Measurements from ENCODE around the gene KCNK6.

Gene KCNK6

DNA sequence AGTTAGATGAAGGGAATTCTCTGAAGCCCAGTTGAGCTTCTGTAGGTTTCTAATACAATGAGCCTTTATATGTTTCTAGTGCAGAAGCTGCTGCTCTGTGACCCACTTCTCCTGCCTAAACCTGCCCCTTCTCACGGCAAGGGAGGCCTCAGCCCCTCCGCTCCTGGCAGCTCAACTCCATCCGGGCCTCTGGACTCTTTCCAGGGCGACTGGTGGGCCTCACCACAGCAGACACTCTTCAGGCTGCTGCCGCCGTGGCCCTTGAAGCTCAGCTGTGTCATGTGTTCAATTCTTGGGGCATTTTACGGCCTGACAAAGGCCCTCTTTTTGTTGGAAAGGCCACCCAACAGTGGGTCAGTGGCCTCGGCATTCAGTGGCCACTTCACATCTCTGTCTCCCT, 25.6 kb upstream of the KCNK6 start:
- no peaks in the 10 kb centered on the region for H4K20me1 ChIP-seq (ENCODE audit: insufficient read depth, low read length)
- H2AFZ ChIP-seq (ENCODE audit: low read depth, low read length): no peak overlapping the region
- DNase-seq (no peak), ATAC-seq (ENCODE audit: insufficient read depth, low read depth) (no peak)
- H3K9me3 ChIP-seq (ENCODE audit: insufficient read depth, low read length, severe bottlenecking): no peaks in the 10 kb centered on the region
- no peak overlapping the region for H3K4me3 ChIP-seq (ENCODE audit: low read depth in 1 of 2, low read length in 2 of 2)
- no peaks in the 10 kb centered on the region for H3K4me1 ChIP-seq (ENCODE audit: insufficient read depth, low read length)
- H3K27ac ChIP-seq (ENCODE audit: low read length): no peak overlapping the region
- H3K9ac ChIP-seq (ENCODE audit: low read depth, low read length): no peak overlapping the region
- H3K79me2 ChIP-seq (ENCODE audit: insufficient read depth, low read length): no peaks in the 10 kb centered on the region
- no peaks in the 10 kb centered on the region for H3K27me3 ChIP-seq (ENCODE audit: insufficient read depth, low read length, poor library complexity)
- H3K36me3 ChIP-seq (ENCODE audit: insufficient read depth, low read length): no peaks in the 10 kb centered on the region
- H3K4me2 ChIP-seq (ENCODE audit: insufficient read depth, low read length): no peak overlapping the region
- no peak for TF ChIP-seq EZH2 (IDR thresholded peaks at IDR 0.05; ENCODE audit: borderline replicate concordance, low read depth, low read length, severe bottlenecking)
- TF ChIP-seq, protein P1, sequence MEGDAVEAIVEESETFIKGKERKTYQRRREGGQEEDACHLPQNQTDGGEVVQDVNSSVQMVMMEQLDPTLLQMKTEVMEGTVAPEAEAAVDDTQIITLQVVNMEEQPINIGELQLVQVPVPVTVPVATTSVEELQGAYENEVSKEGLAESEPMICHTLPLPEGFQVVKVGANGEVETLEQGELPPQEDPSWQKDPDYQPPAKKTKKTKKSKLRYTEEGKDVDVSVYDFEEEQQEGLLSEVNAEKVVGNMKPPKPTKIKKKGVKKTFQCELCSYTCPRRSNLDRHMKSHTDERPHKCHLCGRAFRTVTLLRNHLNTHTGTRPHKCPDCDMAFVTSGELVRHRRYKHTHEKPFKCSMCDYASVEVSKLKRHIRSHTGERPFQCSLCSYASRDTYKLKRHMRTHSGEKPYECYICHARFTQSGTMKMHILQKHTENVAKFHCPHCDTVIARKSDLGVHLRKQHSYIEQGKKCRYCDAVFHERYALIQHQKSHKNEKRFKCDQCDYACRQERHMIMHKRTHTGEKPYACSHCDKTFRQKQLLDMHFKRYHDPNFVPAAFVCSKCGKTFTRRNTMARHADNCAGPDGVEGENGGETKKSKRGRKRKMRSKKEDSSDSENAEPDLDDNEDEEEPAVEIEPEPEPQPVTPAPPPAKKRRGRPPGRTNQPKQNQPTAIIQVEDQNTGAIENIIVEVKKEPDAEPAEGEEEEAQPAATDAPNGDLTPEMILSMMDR (IDR thresholded peaks at IDR 0.05; ENCODE audit: borderline replicate concordance, extremely low read depth, low read length, poor library complexity, severe bottlenecking): no peak

DNA sequence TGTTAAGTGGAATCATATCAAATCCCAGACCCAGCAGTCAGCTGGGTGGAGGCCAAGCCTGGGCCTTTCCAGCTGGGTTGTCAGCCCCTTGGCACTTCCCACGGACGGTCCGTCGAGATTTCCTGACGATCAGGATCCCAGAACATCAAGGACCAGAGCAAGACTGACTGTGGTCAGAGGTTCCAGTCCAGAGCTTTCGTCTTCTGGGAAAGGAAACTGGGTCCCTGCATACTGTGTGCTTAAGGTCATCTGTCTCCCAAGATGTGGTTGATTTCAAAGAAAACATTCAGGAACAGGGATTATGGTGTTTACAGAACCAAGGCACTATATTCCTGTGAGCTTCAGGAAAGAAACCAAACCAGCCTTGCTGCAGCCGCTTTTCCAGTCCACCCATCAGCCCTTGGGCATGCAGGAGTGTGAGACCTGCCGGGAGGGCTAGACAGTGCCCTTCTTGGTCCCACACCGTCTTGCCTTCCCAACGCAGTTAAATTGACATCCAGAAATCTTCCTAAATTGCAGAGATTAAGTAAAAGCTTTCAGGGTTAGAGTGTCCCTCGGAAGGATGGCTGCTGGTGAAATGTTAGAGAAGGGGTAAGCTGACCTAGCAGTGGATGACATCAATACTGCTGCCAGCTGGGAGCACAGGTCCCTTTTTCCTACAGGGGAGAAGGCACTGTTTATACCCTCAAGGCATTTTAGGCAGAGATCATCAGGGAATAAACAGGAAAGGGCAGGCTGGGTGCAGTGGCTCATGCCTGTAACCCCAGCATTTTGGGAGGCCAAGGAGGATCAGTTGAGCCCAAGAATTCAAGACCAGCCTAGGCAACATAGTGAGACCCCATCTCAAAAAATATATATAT, 20.6 kb upstream of the KCNK6 start:
- ATAC-seq (ENCODE audit: insufficient read depth, low read depth) (no peak), DNase-seq (no peak)
- no peaks in the 10 kb centered on the region for H3K36me3 ChIP-seq (ENCODE audit: insufficient read depth, low read length)
- no peak overlapping the region for H3K27ac ChIP-seq (ENCODE audit: low read length)
- TF ChIP-seq, protein P1 (IDR thresholded peaks at IDR 0.05; ENCODE audit: borderline replicate concordance, extremely low read depth, low read length, poor library complexity, severe bottlenecking): no peak
- TF ChIP-seq EZH2 (IDR thresholded peaks at IDR 0.05; ENCODE audit: borderline replicate concordance, low read depth, low read length, severe bottlenecking): no peak
- no peaks in the 10 kb centered on the region for H3K4me1 ChIP-seq (ENCODE audit: insufficient read depth, low read length)
- H3K4me2 ChIP-seq (ENCODE audit: insufficient read depth, low read length): no peak overlapping the region
- no peak overlapping the region for H2AFZ ChIP-seq (ENCODE audit: low read depth, low read length)
- H3K4me3 ChIP-seq (ENCODE audit: low read depth in 1 of 2, low read length in 2 of 2): no peak overlapping the region
- H3K79me2 ChIP-seq (ENCODE audit: insufficient read depth, low read length): no peaks in the 10 kb centered on the region
- no peak overlapping the region for H3K9ac ChIP-seq (ENCODE audit: low read depth, low read length)
- H3K9me3 ChIP-seq (ENCODE audit: insufficient read depth, low read length, severe bottlenecking): no peaks in the 10 kb centered on the region
- no peaks in the 10 kb centered on the region for H4K20me1 ChIP-seq (ENCODE audit: insufficient read depth, low read length)
- H3K27me3 ChIP-seq (ENCODE audit: insufficient read depth, low read length, poor library complexity): no peaks in the 10 kb centered on the region

DNA sequence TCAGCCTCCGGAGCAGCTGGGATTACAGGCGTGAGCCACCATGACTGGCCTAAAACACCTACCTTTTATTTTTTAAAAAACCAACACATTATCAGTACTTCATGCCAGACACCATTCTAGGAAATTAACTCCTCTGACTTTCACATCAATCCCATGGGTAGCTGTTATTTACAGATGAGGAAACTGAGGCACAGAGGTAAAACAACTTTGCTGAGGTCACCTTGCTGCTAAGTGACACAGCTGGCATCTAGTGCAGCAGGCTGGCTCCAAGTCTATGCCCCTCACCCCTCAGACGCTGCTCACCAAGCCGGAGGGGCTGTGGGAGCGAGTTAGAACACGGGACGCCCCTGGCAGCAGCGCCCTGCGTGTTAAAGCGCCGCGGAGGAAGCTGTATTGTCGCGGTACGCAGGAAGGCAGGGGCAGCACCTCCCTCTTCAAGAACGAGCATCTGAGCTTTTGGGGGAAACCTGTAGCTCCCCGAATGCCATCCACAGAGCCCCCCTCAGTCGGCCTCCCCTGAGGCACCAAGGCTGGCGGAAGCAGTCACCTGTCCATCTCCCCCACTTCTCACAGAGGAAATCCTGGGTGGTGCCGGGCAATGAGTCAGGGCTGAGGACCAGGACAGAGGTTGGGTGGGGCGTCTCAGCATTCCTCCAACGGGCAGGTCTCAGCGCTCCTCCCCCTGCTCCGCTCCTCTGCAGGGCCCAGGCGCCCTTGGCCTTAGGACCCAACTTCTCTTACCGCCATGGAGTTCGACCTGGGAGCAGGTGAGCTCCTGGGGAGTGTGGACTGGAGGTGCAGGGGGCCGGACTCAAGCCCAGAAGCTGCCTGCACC, 15.9 kb upstream of the KCNK6 start, which contains the start of gene C19orf33:
Gene C19orf33 (plus strand): TSS at position 735 of the 835 bp plus-strand sequence. CDS start 11 bp downstream, at position 746.
- H3K4me2 ChIP-seq (ENCODE audit: insufficient read depth, low read length): no peak within 1 kb of the TSS
- no peaks in the 10 kb centered on the region for H3K4me1 ChIP-seq (ENCODE audit: insufficient read depth, low read length)
- no peaks in the 10 kb centered on the region for H3K9me3 ChIP-seq (ENCODE audit: insufficient read depth, low read length, severe bottlenecking)
- no peak for DNase-seq
- H2AFZ ChIP-seq (ENCODE audit: low read depth, low read length): no peak within 1 kb of the TSS
- TF ChIP-seq, protein P1 (IDR thresholded peaks at IDR 0.05; ENCODE audit: borderline replicate concordance, extremely low read depth, low read length, poor library complexity, severe bottlenecking): no peak
- no peak for TF ChIP-seq EZH2 (IDR thresholded peaks at IDR 0.05; ENCODE audit: borderline replicate concordance, low read depth, low read length, severe bottlenecking)
- ATAC-seq (ENCODE audit: insufficient read depth, low read depth): no peak; the same call in 2 of the 3 replicates
- H3K4me3 ChIP-seq (ENCODE audit: low read depth in 1 of 2, low read length in 2 of 2): no peak within 1 kb of the TSS
- H3K27me3 ChIP-seq (ENCODE audit: insufficient read depth, low read length, poor library complexity): no peaks in the 10 kb centered on the region
- 0 out of 2 replicates have a peak, but pooled peaks cover 6% of the 10 kb centered on the region for H4K20me1 ChIP-seq (ENCODE audit: insufficient read depth, low read length)
- H3K79me2 ChIP-seq (ENCODE audit: insufficient read depth, low read length): no peaks in the 10 kb centered on the region
- peaks cover 34% of the 10 kb centered on the region for H3K36me3 ChIP-seq (ENCODE audit: insufficient read depth, low read length)
- H3K27ac ChIP-seq (ENCODE audit: low read length): no peak within 1 kb of the TSS
- H3K9ac ChIP-seq (ENCODE audit: low read depth, low read length): no peak within 1 kb of the TSS
